Osteocyte (in vitro differentiated cells): ENCODE measurements around the gene MAP1B. TPM values are rescaled to one million over a fixed set of nuclear protein-coding genes. Genes with fewer than 3 reads are reported as not detected.
A peak's percentile ranks its signal among the peaks of the same experiment; 100 is the strongest.

Source experiments
- DNase-seq: peaks from one replicate; pipeline ENCODE4 v3.0.0; 2021; ENCODE audit warnings: mixed read lengths; ENCODE audit not compliant: unreplicated experiment; ENCODE audit errors: extremely low spot score
- H3K27ac Mint-ChIP-seq: one replicate; pipeline ENCODE4 v1.8.0; 2021; ENCODE audit warnings: mild to moderate bottlenecking, mixed read lengths; ENCODE audit not compliant: unreplicated experiment
- H3K27me3 Mint-ChIP-seq: one replicate; pipeline ENCODE4 v1.8.0; 2021; ENCODE audit warnings: mixed read lengths; ENCODE audit not compliant: unreplicated experiment
- H3K36me3 Mint-ChIP-seq: one replicate; pipeline ENCODE4 v1.8.0; 2021; ENCODE audit warnings: mixed read lengths; ENCODE audit not compliant: unreplicated experiment
- H3K4me1 Mint-ChIP-seq: one replicate; pipeline ENCODE4 v1.8.0; 2021; ENCODE audit warnings: mixed read lengths; ENCODE audit not compliant: unreplicated experiment
- H3K4me3 Mint-ChIP-seq: one replicate; pipeline ENCODE4 v1.8.0; 2021; ENCODE audit warnings: mild to moderate bottlenecking, moderate library complexity, mixed read lengths; ENCODE audit not compliant: unreplicated experiment
- H3K9me3 Mint-ChIP-seq: one replicate; pipeline ENCODE4 v1.8.0; 2021; ENCODE audit warnings: mixed read lengths; ENCODE audit not compliant: unreplicated experiment
- total RNA-seq: library from RNA; stranded (reverse); gene quantifications from 2 replicates; pipeline ENCODE4 v1.2.1, GENCODE V29; 2021
- TF ChIP-seq, protein P1 (sequence below): fragments of 200-600 bp; sonication (generic); IDR thresholded peaks from 2 replicates; pipeline ENCODE4 v1.5.0; 2021; ENCODE audit warnings: antibody characterized with exemption, mild to moderate bottlenecking, moderate library complexity

MAP1B gene
- total RNA-seq, 1 donor from 2014 or later = 189 TPM

GRCh38 chr5:72243706-72244105 lies 136.4 kb downstream of the MAP1B start:
- Mint-ChIP-seq H3K9me3 (no peaks in the 10 kb centered on the region), H3K27ac (peak overlapping the region; percentile 34), H3K4me3 (no peak overlapping the region), H3K36me3 (no peaks in the 10 kb centered on the region), H3K4me1 (peaks cover 53% of the 10 kb centered on the region), H3K27me3 (no peaks in the 10 kb centered on the region)
- no peak for DNase-seq
- TF ChIP-seq, protein P1, sequence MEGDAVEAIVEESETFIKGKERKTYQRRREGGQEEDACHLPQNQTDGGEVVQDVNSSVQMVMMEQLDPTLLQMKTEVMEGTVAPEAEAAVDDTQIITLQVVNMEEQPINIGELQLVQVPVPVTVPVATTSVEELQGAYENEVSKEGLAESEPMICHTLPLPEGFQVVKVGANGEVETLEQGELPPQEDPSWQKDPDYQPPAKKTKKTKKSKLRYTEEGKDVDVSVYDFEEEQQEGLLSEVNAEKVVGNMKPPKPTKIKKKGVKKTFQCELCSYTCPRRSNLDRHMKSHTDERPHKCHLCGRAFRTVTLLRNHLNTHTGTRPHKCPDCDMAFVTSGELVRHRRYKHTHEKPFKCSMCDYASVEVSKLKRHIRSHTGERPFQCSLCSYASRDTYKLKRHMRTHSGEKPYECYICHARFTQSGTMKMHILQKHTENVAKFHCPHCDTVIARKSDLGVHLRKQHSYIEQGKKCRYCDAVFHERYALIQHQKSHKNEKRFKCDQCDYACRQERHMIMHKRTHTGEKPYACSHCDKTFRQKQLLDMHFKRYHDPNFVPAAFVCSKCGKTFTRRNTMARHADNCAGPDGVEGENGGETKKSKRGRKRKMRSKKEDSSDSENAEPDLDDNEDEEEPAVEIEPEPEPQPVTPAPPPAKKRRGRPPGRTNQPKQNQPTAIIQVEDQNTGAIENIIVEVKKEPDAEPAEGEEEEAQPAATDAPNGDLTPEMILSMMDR = no peak

- H3K27ac Mint-ChIP-seq = peak overlapping the region; percentile 86
- H3K36me3 Mint-ChIP-seq = no peaks in the 10 kb centered on the region
- no peaks in the 10 kb centered on the region for H3K9me3 Mint-ChIP-seq
- no peaks in the 10 kb centered on the region for H3K27me3 Mint-ChIP-seq
- TF ChIP-seq, protein P1 = peak; percentile 57
- no peak overlapping the region for H3K4me3 Mint-ChIP-seq
- DNase-seq = no peak
- peaks cover 59% of the 10 kb centered on the region for H3K4me1 Mint-ChIP-seq
Observed at GRCh38 chr5:72244862-72245371, 137.6 kb downstream of the MAP1B start.

- Mint-ChIP-seq H3K27ac (peak overlapping the region; percentile 86), H3K36me3 (peaks cover 2% of the 10 kb centered on the region), H3K9me3 (no peaks in the 10 kb centered on the region), H3K27me3 (no peaks in the 10 kb centered on the region), H3K4me3 (no peak overlapping the region), H3K4me1 (peaks cover 63% of the 10 kb centered on the region)
- no peak for DNase-seq
- TF ChIP-seq, protein P1 = no peak
Observed at GRCh38 chr5:72245546-72245945, 138.3 kb downstream of the MAP1B start.

DNA sequence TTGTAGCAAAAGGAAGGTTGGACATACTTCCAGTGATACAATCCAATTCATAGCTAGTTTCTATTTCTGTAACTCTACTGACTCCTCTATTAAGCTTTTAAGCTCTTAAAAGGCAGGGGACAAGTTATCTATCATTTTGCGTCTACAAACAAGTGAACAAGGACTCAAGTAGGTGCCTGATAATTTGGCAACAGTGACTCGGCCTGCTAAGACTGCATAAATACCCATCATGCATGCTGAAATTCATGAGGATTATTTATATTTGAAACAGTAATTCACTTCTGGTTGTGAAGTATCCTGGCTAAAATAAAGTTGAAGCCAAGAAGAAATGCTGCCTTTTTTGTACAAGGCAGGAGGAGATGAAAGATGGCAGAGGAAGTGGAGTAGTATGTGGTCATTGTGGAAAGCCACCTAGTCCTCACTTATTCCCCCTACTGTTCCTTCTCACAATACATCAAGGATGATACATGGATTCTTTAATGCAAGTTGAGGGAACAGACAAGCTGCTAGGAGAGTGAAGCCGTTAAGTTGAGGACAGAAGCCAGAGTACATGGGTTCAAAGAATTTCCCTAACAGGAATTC lies 138.8 kb downstream of the MAP1B start:
- Mint-ChIP-seq H3K27ac (peak overlapping the region; percentile 86), H3K9me3 (no peaks in the 10 kb centered on the region), H3K27me3 (no peaks in the 10 kb centered on the region), H3K36me3 (peaks cover 3% of the 10 kb centered on the region), H3K4me1 (peaks cover 68% of the 10 kb centered on the region), H3K4me3 (no peak overlapping the region)
- TF ChIP-seq, protein P1 = no peak
- DNase-seq = no peak

GRCh38 chr5:72246954-72247442 lies 139.7 kb downstream of the MAP1B start:
- Mint-ChIP-seq H3K4me1 (peaks cover 78% of the 10 kb centered on the region), H3K4me3 (peak overlapping the region; percentile 20), H3K27ac (peak overlapping the region; percentile 86)

More at GRCh38 chr5:72246954-72247442, 139.7 kb downstream of the MAP1B start:
- H3K9me3 Mint-ChIP-seq = no peaks in the 10 kb centered on the region
- peaks cover 5% of the 10 kb centered on the region for H3K36me3 Mint-ChIP-seq
- TF ChIP-seq, protein P1 = no peak
- no peaks in the 10 kb centered on the region for H3K27me3 Mint-ChIP-seq
- no peak for DNase-seq
